HuH-7.5 (cell line): ENCODE data around the gene CPLX3.
A peak's percentile ranks its signal among the peaks of the same experiment; 100 is the strongest.

ENCODE experiments used
- DNase-seq: peaks from one replicate; pipeline ENCODE4 v3.0.0; 2011; ENCODE audit warnings: low spot score

The CPLX3 gene

GRCh38 chr15:74870436-74871215, 44.2 kb downstream of the CPLX3 start:
- no peak for DNase-seq

DNA sequence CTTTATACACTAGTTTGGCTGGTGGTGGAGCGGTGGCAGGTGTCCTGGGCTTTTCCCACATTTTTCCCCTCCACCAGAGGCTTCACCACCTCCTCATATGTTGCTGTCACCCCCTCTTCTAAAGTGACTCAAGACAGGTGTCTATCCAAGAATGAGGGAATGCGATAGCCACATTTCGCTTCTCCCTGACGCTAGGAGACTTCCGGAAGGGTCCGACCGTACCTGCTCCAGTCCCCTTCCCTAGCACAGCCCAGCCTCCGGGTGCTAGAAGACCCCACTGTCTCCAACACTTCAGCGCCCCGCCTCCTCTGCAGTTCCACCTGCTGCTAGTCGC, 46.2 kb downstream of the CPLX3 start:
- DNase-seq, result no peak

DNA sequence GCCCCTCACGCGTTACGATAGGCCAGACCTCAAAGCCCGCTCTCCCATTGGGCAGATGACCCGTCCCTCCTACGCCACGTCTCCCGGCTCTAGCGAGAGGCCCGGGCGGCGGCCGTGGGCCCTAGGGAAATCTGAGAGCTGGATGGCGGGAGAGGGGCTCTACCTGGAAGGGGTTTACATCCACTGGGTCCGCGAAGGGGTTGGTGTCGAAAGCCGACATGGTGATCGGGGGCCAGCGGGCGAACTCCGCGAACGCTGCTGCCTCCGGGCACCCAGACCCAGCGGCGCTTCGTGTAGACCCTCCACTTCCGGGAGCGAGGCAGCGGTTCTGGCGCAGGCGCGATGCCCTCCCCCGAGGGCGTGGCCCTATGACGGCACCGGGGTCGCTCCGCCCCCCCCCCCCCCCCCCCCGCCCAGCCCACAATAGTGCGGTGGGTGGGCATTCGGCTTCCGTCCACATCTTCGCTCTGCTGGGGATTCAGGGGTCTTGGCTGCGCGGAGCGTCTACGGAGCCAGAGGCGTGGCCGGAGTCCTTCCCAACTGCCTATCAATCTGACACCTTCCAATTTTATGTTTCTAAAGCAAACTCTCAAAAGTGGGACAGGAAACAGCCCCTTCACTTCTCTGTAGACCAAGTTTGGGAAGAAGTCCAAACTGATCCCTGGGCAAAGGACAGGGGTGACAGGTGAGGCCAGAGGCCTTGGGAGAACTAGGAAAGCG, 46.8 kb downstream of the CPLX3 start, which contains the start of gene SCAMP2:
TSS of gene SCAMP2 (minus strand) at position 330 of the 720 bp plus-strand sequence. CDS start at position 220, 110 bp downstream.
- peak; percentile 98 for DNase-seq

GRCh38 chr15:74873756-74874424, 47.5 kb downstream of the CPLX3 start:
- DNase-seq, result peak; percentile 68

- no peak for DNase-seq
Observed at GRCh38 chr15:74878273-74878672, 51.8 kb downstream of the CPLX3 start.
